Measurements from ENCODE around the gene ZC3H12C. TPM values are rescaled to one million over a fixed set of nuclear protein-coding genes. Genes with fewer than 3 reads are reported as not detected.

The ZC3H12C gene
- total and polyA plus RNA-seq, 3 donors from 2014 or later, result 6.8 to 17.0 (median 16.9) TPM

- no peak for DNase-seq
- no peak for TF ChIP-seq POLR2A (IDR thresholded peaks at IDR 0.05)
- no peaks in the 10 kb centered on the region for H3K27me3 ChIP-seq
- H3K9me3 ChIP-seq, result no peaks in the 10 kb centered on the region
- WGBS, 2 donors, result 83 to 87% methylated on average over 11 of the region's 11 CpGs
- no peak overlapping the region for H3K4me3 ChIP-seq
- H3K36me3 ChIP-seq (ENCODE audit: low read depth, missing control alignments), result no peaks in the 10 kb centered on the region
- intact Hi-C loops (cut with DNase I; ENCODE audit: low total_unique reads), result no loop called here
- H3K4me1 ChIP-seq, result peaks cover 4% of the 10 kb centered on the region
- H3K27ac ChIP-seq, result no peak overlapping the region
These were observed 79.4 kb downstream of the ZC3H12C start for GRCh38 chr11:110172468-110173065.

GRCh38 chr11:110173811-110174644, 80.8 kb downstream of the ZC3H12C start:
- Histone ChIP-seq H3K9me3 (no peaks in the 10 kb centered on the region), H3K36me3 (ENCODE audit: low read depth, missing control alignments) (no peaks in the 10 kb centered on the region), H3K27ac (no peak overlapping the region), H3K4me1 (peaks cover 4% of the 10 kb centered on the region), H3K4me3 (no peak overlapping the region), H3K27me3 (no peaks in the 10 kb centered on the region)
- WGBS, 2 donors, result 10 to 13% methylated on average over 14 of the region's 14 CpGs
- peak; percentile 88 for DNase-seq
- TF ChIP-seq CTCF (IDR thresholded peaks at IDR 0.05) (peak; percentile 61 to 83 (median 64)), POLR2A (IDR thresholded peaks at IDR 0.05) (no peak)
- intact Hi-C loops (cut with DNase I; ENCODE audit: low total_unique reads), result no loop called here

GRCh38 chr11:110174645-110175310, 81.6 kb downstream of the ZC3H12C start:
- H3K4me3 ChIP-seq, result no peak overlapping the region
- H3K9me3 ChIP-seq, result no peaks in the 10 kb centered on the region
- intact Hi-C loops (cut with DNase I; ENCODE audit: low total_unique reads), result no loop called here
- no peaks in the 10 kb centered on the region for H3K27me3 ChIP-seq
- no peak for DNase-seq
- TF ChIP-seq CTCF (IDR thresholded peaks at IDR 0.05) (no peak), POLR2A (IDR thresholded peaks at IDR 0.05) (no peak)
- H3K27ac ChIP-seq, result no peak overlapping the region
- peaks cover 4% of the 10 kb centered on the region for H3K4me1 ChIP-seq
- no peaks in the 10 kb centered on the region for H3K36me3 ChIP-seq (ENCODE audit: low read depth, missing control alignments)
- WGBS, 2 donors, result 50 to 56% methylated on average over 6 of the region's 6 CpGs

- H3K4me1 ChIP-seq, result peaks cover 4% of the 10 kb centered on the region
- no peaks in the 10 kb centered on the region for H3K9me3 ChIP-seq
- no peak overlapping the region for H3K27ac ChIP-seq
- no peaks in the 10 kb centered on the region for H3K27me3 ChIP-seq
- no peak overlapping the region for H3K4me3 ChIP-seq
- no peak for DNase-seq
- TF ChIP-seq POLR2A (IDR thresholded peaks at IDR 0.05), result no peak
- TF ChIP-seq CTCF (IDR thresholded peaks at IDR 0.05), result no peak
- WGBS, 2 donors, result 94 to 95% methylated on average over 12 of the region's 12 CpGs
- H3K36me3 ChIP-seq (ENCODE audit: low read depth, missing control alignments), result no peaks in the 10 kb centered on the region
- intact Hi-C loops (cut with DNase I; ENCODE audit: low total_unique reads), result no loop called here
These were observed 83.3 kb downstream of the ZC3H12C start for GRCh38 chr11:110176366-110177085.

- 77 to 90% methylated on average over 7 of the region's 7 CpGs for WGBS, 2 donors
- intact Hi-C loops (cut with DNase I; ENCODE audit: low total_unique reads), result no loop called here
- H3K9me3 ChIP-seq, result no peaks in the 10 kb centered on the region
- H3K27ac ChIP-seq, result no peak overlapping the region
- no peaks in the 10 kb centered on the region for H3K27me3 ChIP-seq
- no peak for TF ChIP-seq POLR2A (IDR thresholded peaks at IDR 0.05)
- no peak for TF ChIP-seq CTCF (IDR thresholded peaks at IDR 0.05)
- no peak for DNase-seq
- H3K4me1 ChIP-seq, result peaks cover 4% of the 10 kb centered on the region
- H3K36me3 ChIP-seq (ENCODE audit: low read depth, missing control alignments), result no peaks in the 10 kb centered on the region
- H3K4me3 ChIP-seq, result no peak overlapping the region
These were observed 83.9 kb downstream of the ZC3H12C start for GRCh38 chr11:110177086-110177456.
